ENCODE measurements around the gene NLGN4X.

Gene NLGN4X

DNA sequence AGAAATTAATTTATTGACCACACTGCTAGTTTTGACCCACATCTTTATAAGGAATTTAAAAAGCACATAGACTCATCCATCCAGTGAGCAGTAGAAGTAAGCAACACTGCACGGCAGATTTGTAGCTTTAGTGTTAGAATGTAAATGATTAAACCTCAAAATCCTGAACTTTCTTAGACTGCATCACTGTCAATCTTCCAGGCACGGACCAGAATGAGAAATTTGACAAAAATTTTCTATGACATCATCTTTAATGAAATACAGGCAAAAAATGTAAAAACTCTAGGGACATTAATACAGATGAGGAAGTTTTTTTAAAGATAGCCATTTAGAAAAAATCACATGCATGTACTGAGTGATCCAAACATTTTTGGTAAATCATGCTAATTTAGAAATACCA lies 29.2 kb downstream of the NLGN4X start:
- TF ChIP-seq GATA2 (IDR thresholded peaks at IDR 0.05; ENCODE audit: low read depth, low read length) (no peak), GATA3 (IDR thresholded peaks at IDR 0.05; ENCODE audit: low read depth, low read length) (no peak)

- no peak for TF ChIP-seq GATA2 (IDR thresholded peaks at IDR 0.05; ENCODE audit: low read depth, low read length)
- no peak for TF ChIP-seq GATA3 (IDR thresholded peaks at IDR 0.05; ENCODE audit: low read depth, low read length)
Measured at GRCh38 chrX:6187256-6187655, 41.4 kb downstream of the NLGN4X start.

- TF ChIP-seq GATA2 (IDR thresholded peaks at IDR 0.05; ENCODE audit: low read depth, low read length): no peak
- TF ChIP-seq GATA3 (IDR thresholded peaks at IDR 0.05; ENCODE audit: low read depth, low read length): no peak
Measured at GRCh38 chrX:6184900-6185515, 43.7 kb downstream of the NLGN4X start.

- no peak for TF ChIP-seq GATA2 (IDR thresholded peaks at IDR 0.05; ENCODE audit: low read depth, low read length)
- no peak for TF ChIP-seq GATA3 (IDR thresholded peaks at IDR 0.05; ENCODE audit: low read depth, low read length)
Measured at GRCh38 chrX:6175914-6176313, 52.8 kb downstream of the NLGN4X start.

- TF ChIP-seq GATA2 (IDR thresholded peaks at IDR 0.05; ENCODE audit: low read depth, low read length): no peak
- TF ChIP-seq GATA3 (IDR thresholded peaks at IDR 0.05; ENCODE audit: low read depth, low read length): no peak
Measured at GRCh38 chrX:6170424-6170823, 58.2 kb downstream of the NLGN4X start.

DNA sequence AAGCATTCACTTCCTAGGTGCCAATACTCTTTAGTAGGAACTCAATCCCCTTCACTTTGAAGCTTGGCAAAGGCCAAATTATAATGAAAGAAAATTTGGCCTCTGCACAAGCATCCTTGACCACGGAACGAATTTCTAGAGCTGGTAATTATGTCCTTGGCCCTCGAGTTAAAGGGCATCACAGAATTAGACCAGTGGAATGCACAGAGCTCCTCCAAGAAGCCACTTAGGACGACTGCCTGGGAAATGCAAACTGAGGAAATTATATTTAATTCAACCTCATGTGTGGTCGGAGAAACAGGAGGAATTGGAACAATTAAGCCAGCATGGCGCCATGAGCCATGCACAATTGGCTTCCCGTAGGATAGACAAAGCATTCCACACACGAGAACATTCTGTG lies 59.3 kb downstream of the NLGN4X start:
- TF ChIP-seq GATA2 (IDR thresholded peaks at IDR 0.05; ENCODE audit: low read depth, low read length) (no peak), GATA3 (IDR thresholded peaks at IDR 0.05; ENCODE audit: low read depth, low read length) (no peak)

GRCh38 chrX:6163721-6164120 lies 64.9 kb downstream of the NLGN4X start:
- TF ChIP-seq GATA2 (IDR thresholded peaks at IDR 0.05; ENCODE audit: low read depth, low read length): no peak
- no peak for TF ChIP-seq GATA3 (IDR thresholded peaks at IDR 0.05; ENCODE audit: low read depth, low read length)

DNA sequence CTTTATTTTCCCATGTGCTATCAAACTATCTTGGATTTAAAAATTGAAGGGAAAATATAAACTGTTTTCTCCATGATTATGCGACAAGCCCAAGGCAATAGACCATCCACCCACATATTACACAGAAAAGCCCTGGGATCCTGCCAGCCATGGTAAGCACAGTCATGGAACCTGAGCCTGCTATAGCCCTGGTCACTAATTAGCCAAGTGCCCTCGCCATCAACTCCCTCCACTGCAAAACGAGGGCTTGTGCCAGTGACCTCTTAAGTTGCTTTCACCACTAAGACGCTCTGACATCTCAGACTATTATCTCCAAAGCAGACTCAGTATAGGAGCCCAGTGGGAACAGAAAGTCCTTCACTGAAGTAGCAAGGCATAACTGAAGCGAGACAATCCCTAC lies 69.2 kb downstream of the NLGN4X start:
- TF ChIP-seq GATA3 (IDR thresholded peaks at IDR 0.05; ENCODE audit: low read depth, low read length) (no peak), GATA2 (IDR thresholded peaks at IDR 0.05; ENCODE audit: low read depth, low read length) (no peak)

GRCh38 chrX:6151971-6152370 lies 76.7 kb downstream of the NLGN4X start:
- TF ChIP-seq GATA3 (IDR thresholded peaks at IDR 0.05; ENCODE audit: low read depth, low read length) (no peak), GATA2 (IDR thresholded peaks at IDR 0.05; ENCODE audit: low read depth, low read length) (no peak)

DNA sequence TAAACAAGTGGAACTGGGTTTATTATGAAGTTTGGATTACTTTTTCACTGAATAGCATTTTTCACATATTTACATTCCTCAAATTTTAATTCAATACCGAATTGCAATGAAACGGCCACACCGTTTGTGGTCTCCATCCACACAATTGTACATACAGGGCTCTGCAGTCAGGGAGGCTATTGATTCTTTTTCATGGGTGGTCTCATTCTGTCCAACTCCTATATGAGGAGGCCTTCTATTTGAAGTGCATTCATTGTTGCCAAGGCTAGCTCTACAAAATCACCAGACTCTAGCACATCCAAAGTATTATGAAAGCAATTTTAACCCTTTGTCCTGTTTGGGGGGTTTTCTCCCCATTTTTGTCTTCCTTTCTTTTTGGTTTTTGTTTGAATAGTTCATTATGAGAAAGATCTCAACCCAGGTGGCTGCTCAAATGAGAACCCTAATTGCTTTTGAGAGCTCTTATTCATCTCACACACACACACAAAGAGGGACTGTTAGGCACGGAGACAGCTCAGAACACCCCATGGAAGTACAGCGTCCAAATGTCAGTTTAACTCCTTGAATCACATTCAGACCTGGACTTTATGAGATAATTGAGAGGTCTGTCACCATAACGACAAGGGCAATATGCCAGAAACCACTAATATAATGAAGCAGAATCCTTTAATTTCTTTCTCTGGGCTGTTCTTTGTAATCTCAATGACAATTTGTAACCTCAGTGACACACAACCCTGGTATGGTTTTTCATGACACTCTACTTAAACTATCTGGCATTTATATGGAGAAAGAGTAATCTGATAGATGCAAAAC lies 79.4 kb downstream of the NLGN4X start:
- TF ChIP-seq GATA2 (IDR thresholded peaks at IDR 0.05; ENCODE audit: low read depth, low read length) (no peak), GATA3 (IDR thresholded peaks at IDR 0.05; ENCODE audit: low read depth, low read length) (no peak)

DNA sequence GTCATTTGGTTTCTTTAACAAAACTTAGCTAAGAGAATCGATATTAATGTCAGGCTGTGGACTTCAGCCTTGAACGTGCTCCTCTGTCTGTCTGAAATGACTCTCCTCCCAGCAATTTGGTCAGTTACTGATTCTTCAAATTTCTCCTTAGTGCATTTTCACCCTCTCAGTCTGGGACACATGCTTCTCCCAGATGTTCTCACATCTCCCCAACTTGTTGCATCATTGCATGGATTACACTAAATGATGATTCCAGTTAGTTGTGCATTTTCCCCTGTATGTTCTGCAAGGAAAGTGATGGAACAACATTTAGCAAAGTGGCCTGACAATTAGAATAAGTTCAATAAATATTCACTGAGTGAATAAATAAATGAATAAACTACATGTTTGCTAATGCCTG lies 94.4 kb downstream of the NLGN4X start:
- TF ChIP-seq GATA3 (IDR thresholded peaks at IDR 0.05; ENCODE audit: low read depth, low read length): no peak

GRCh38 chrX:6132970-6133369 lies 95.7 kb downstream of the NLGN4X start:
- TF ChIP-seq GATA2 (IDR thresholded peaks at IDR 0.05; ENCODE audit: low read depth, low read length) (no peak), GATA3 (IDR thresholded peaks at IDR 0.05; ENCODE audit: low read depth, low read length) (no peak)

GRCh38 chrX:6131287-6131686 lies 97.4 kb downstream of the NLGN4X start:
- no peak for TF ChIP-seq GATA2 (IDR thresholded peaks at IDR 0.05; ENCODE audit: low read depth, low read length)
- TF ChIP-seq GATA3 (IDR thresholded peaks at IDR 0.05; ENCODE audit: low read depth, low read length): no peak

DNA sequence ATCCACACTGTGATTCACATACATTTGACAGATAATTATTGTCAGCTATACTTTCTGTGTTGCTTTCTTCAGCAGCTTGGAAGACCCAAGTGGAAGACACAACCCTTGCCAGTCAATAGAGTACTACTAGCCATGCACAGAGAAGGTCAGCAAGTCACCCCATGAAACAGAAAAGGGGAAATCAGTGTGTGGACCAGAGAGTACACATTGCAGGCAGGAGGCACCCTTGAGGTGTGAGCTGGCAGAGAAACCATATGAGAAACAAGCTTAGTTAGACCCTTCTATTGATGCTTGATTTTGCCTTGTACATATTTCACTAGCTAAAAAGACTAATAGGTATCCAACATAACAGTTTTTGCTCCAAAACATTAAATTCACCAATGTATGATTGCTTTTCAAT lies 99.5 kb downstream of the NLGN4X start:
- no peak for TF ChIP-seq GATA2 (IDR thresholded peaks at IDR 0.05; ENCODE audit: low read depth, low read length)
- TF ChIP-seq GATA3 (IDR thresholded peaks at IDR 0.05; ENCODE audit: low read depth, low read length): no peak

DNA sequence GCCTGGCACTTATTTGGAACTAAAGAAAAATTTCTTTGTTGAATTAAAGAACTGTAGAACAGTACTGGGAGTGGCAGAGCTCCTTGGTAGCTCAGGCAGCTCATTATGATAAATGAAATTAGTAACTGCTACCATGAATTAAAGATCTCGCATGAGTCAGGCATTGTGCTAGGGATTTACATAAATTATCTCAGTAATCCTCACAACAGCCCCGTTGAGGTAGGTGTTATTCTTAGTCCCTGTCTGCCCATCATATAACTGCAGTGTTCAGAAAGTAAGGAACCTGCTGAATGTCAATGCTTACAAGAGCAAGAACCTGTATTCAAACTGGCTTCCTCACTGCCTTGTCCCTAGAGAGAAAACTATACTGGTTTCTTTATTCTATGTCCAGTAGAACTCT lies 108.3 kb downstream of the NLGN4X start:
- TF ChIP-seq GATA3 (IDR thresholded peaks at IDR 0.05; ENCODE audit: low read depth, low read length): no peak
- no peak for TF ChIP-seq GATA2 (IDR thresholded peaks at IDR 0.05; ENCODE audit: low read depth, low read length)

Data from SH-SY5Y (cell line).